Measurements from ENCODE around the gene ATG9A.

GRCh38 chr2:219174146-219174545 lies 55.3 kb downstream of the ATG9A start:
- TF ChIP-seq ZFP3 (tag by site-specific recombination; IDR thresholded peaks at IDR 0.05; ENCODE audit: low read depth) (no peak), ZNF518A (tag by site-specific recombination; conservative IDR thresholded peaks at IDR 0.05; ENCODE audit: low read depth) (no peak), CTCF (tag by site-specific recombination; IDR thresholded peaks at IDR 0.05) (no peak), ZBTB1 (tag by site-specific recombination; IDR thresholded peaks at IDR 0.05) (no peak), TCF7L2 (IDR thresholded peaks at IDR 0.05; ENCODE audit: borderline replicate concordance, low read depth, low read length) (no peak), ZNF157 (tag by site-specific recombination; IDR thresholded peaks at IDR 0.05) (no peak), ZNF513 (tag by site-specific recombination; IDR thresholded peaks at IDR 0.05) (no peak)

All from HEK293 (cell line).